HG02571 (cell line): ENCODE results near the gene RPL19.
"Not testable (repeated sequence)": the region's sequence is repeated elsewhere in the genome, so short reads cannot be mapped to it uniquely, and the experiment has no call there.

Experiments
- ATAC-seq: cut with Tn5 transposase; IDR thresholded peaks from one replicate; pipeline ENCODE4 v1.9.1; 2021; ENCODE audit warnings: mild to moderate bottlenecking, moderate library complexity; ENCODE audit not compliant: unreplicated experiment

The RPL19 gene

GRCh38 chr17:39240631-39241030 lies 40.5 kb downstream of the RPL19 start:
- no peak for ATAC-seq

- no peak for ATAC-seq
Observed at GRCh38 chr17:39243155-39243554, 43.1 kb downstream of the RPL19 start.

- ATAC-seq, result no peak
Observed at GRCh38 chr17:39244016-39244599, 44.0 kb downstream of the RPL19 start.

- no peak for ATAC-seq
Observed at GRCh38 chr17:39244600-39245570, 44.8 kb downstream of the RPL19 start.

GRCh38 chr17:39246274-39246673 lies 46.2 kb downstream of the RPL19 start:
- no peak for ATAC-seq

- ATAC-seq, result not testable (repeated sequence)
Observed at GRCh38 chr17:39250076-39250475, 50.0 kb downstream of the RPL19 start.

- no peak for ATAC-seq
Observed at GRCh38 chr17:39251997-39252396, 51.9 kb downstream of the RPL19 start.

GRCh38 chr17:39252788-39253460 lies 52.8 kb downstream of the RPL19 start:
- ATAC-seq, result no peak
